Memory B cell (primary cell): Measurements from ENCODE around the gene TRAFD1.

ENCODE experiments used
- ATAC-seq: fragments of 150-1000 bp; cut with Tn5 transposase; 2 replicates; pipeline ENCODE4 v1.10.0; 2021; ENCODE audit warnings: low read depth, mild to moderate bottlenecking, moderate library complexity
- DNase-seq, 2 donors: peaks; one replicate each; pipeline ENCODE4 v3.0.0; 2022; ENCODE audit warnings: low spot score in 2 of 2
- H3K27ac Mint-ChIP-seq: one replicate; pipeline ENCODE4 v1.8.0; 2022; ENCODE audit warnings: mild to moderate bottlenecking, moderate library complexity, mixed read lengths
- H3K27me3 Mint-ChIP-seq: one replicate; pipeline ENCODE4 v1.8.0; 2022; ENCODE audit warnings: mixed read lengths
- H3K36me3 Mint-ChIP-seq: one replicate; pipeline ENCODE4 v1.8.0; 2022; ENCODE audit warnings: mild to moderate bottlenecking, mixed read lengths
- H3K4me1 Mint-ChIP-seq: one replicate; pipeline ENCODE4 v1.8.0; 2022; ENCODE audit warnings: mixed read lengths
- H3K4me3 Mint-ChIP-seq: one replicate; pipeline ENCODE4 v1.8.0; 2022; ENCODE audit warnings: mild to moderate bottlenecking, moderate library complexity, mixed read lengths
- H3K9me3 Mint-ChIP-seq: one replicate; pipeline ENCODE4 v1.8.0; 2022; ENCODE audit warnings: mixed read lengths

TRAFD1 gene

GRCh38 chr12:112185093-112185923, 59.9 kb downstream of the TRAFD1 start:
- Mint-ChIP-seq H3K27me3 (no peaks in the 10 kb centered on the region), H3K4me3 (no peak overlapping the region), H3K36me3 (peaks cover 14% of the 10 kb centered on the region), H3K9me3 (no peaks in the 10 kb centered on the region), H3K27ac (peak overlapping the region; percentile 41), H3K4me1 (no peaks in the 10 kb centered on the region)
- DNase-seq: no peak
- ATAC-seq: no peak

DNA sequence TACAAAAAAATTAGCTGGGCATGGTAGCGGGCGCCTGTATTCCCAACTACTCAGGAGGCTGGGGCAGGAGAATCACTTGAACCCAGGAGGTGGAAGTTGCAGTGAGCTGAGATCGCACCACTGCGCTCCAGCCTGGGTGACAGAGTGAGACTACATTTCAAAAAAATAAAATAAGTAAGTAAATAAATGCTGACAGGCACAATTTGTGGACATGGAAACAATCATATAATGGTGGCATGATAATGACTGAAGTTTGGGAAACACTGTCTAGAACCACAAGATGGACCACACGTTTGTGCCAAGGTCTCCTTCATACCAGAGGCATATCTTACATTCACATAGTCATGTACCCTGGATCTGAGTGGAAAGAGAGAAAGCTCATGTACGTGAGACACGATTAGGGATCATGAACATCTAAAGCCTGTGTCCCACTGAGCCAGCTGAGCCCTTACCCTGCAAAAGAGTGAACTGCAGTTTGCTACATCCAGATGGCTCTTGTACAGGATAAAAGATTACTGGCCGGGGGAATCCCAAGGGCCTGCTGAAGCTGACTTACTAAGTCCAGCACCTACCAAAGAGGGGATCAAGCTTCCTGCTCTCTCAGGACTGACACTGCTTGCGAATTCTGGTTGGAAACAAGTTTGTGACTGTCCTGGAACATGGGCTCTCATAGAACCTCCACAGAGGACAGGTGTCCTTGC, 62.9 kb downstream of the TRAFD1 start:
- H3K4me3 Mint-ChIP-seq: no peak overlapping the region
- H3K36me3 Mint-ChIP-seq: peaks cover 28% of the 10 kb centered on the region
- H3K27ac Mint-ChIP-seq: no peak overlapping the region
- no peak for ATAC-seq
- no peak for DNase-seq
- no peaks in the 10 kb centered on the region for H3K4me1 Mint-ChIP-seq
- H3K9me3 Mint-ChIP-seq: no peaks in the 10 kb centered on the region
- no peaks in the 10 kb centered on the region for H3K27me3 Mint-ChIP-seq

- Mint-ChIP-seq H3K36me3 (peaks cover 26% of the 10 kb centered on the region), H3K27me3 (no peaks in the 10 kb centered on the region), H3K4me3 (no peak overlapping the region), H3K27ac (peak overlapping the region; percentile 58), H3K9me3 (no peaks in the 10 kb centered on the region), H3K4me1 (no peaks in the 10 kb centered on the region)
- no peak for DNase-seq
- ATAC-seq: no peak
Observed at GRCh38 chr12:112190231-112191025, 65.1 kb downstream of the TRAFD1 start.

DNA sequence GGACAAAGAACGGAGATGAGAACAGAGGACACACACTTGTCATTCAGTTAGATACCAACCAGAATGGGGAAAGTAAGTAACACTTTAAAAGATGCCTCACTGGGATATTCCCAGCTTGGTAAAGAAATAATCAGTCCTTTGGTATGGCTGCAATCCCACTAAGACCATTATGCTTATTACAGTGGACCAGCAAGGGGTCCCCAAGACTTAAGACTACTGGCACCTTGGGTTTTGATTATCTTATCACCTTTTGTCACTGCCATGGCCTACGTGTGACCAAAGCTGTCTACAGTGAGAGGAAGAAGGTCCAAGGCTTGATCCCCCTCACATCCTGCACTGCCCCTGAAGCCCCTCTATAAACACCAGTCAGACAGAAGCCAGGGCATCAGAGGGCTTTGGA, 65.8 kb downstream of the TRAFD1 start:
- Mint-ChIP-seq H3K27ac (peak overlapping the region; percentile 58), H3K36me3 (peaks cover 26% of the 10 kb centered on the region), H3K9me3 (no peaks in the 10 kb centered on the region), H3K4me3 (no peak overlapping the region), H3K27me3 (no peaks in the 10 kb centered on the region), H3K4me1 (no peaks in the 10 kb centered on the region)
- DNase-seq: no peak
- ATAC-seq: no peak

- no peaks in the 10 kb centered on the region for H3K27me3 Mint-ChIP-seq
- H3K4me1 Mint-ChIP-seq: no peaks in the 10 kb centered on the region
- H3K4me3 Mint-ChIP-seq: no peak overlapping the region
- DNase-seq (no peak), ATAC-seq (no peak)
- H3K9me3 Mint-ChIP-seq: no peaks in the 10 kb centered on the region
- H3K27ac Mint-ChIP-seq: no peak overlapping the region
- H3K36me3 Mint-ChIP-seq: peaks cover 26% of the 10 kb centered on the region
Observed at GRCh38 chr12:112191840-112192321, 66.5 kb downstream of the TRAFD1 start.

DNA sequence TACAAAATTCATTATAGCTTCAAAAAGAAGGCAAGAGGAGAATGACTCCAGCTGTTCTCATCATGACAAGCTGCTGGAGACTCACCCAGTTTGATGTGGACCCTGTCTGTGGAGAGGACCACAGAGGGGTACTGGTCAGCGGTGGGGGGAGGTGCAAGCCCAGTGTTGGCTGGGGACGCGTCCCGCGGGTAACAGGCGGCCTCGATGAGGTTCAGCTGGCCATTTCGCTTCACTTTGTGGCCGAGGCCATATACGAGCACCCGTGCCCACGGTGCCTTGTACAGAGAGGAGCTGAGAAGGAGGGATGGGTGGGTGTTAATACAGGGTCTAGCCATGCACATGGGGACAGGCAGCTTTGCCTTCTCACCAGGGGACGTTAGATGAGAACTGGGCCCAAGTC, 67.1 kb downstream of the TRAFD1 start:
- Mint-ChIP-seq H3K36me3 (peaks cover 28% of the 10 kb centered on the region), H3K4me1 (no peaks in the 10 kb centered on the region)
- no peak for ATAC-seq

DNA sequence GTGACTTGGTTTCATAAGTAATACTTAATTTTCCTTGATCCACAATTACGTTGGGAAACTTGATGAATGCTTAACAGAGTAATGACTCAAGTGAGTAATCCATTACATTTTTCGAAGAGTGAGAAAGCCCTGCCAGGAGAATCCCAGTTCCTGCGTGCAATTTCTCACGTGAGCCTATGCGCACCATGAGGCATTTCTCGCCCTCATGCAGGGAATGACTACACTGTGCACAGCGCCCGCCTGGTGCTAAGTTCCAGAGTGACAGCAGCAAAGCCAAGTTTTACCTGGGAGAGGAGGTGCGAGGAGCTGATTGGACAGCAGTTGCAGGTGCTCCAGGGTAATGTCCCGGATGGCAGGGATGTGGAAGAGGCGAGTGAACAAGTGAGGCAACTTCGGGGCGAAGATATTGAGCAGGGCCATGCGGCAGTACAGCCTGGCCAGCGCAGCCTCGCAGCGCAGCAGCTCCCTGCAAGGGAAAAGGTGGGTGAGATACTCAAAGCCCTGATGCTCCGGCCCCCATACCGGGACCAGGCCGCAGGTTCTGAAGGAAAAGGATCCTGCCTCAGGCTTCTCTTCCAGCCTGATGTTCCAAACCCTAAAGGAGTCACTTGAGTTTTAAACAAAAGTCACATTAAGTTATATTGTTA, 69.4 kb downstream of the TRAFD1 start:
- Mint-ChIP-seq H3K27ac (no peak overlapping the region), H3K4me3 (no peak overlapping the region), H3K4me1 (no peaks in the 10 kb centered on the region), H3K36me3 (peaks cover 33% of the 10 kb centered on the region), H3K9me3 (no peaks in the 10 kb centered on the region), H3K27me3 (no peaks in the 10 kb centered on the region)
- ATAC-seq (no peak), DNase-seq (no peak)

More for the DNA sequence above, 67.1 kb downstream of the TRAFD1 start:
- no peak overlapping the region for H3K27ac Mint-ChIP-seq
- no peak overlapping the region for H3K4me3 Mint-ChIP-seq
- no peaks in the 10 kb centered on the region for H3K27me3 Mint-ChIP-seq
- DNase-seq: no peak
- H3K9me3 Mint-ChIP-seq: no peaks in the 10 kb centered on the region

GRCh38 chr12:112196196-112196875, 71.0 kb downstream of the TRAFD1 start:
- Mint-ChIP-seq H3K4me3 (no peak overlapping the region), H3K4me1 (no peaks in the 10 kb centered on the region), H3K27ac (no peak overlapping the region), H3K27me3 (no peaks in the 10 kb centered on the region), H3K36me3 (peaks cover 28% of the 10 kb centered on the region), H3K9me3 (no peaks in the 10 kb centered on the region)
- DNase-seq (no peak), ATAC-seq (no peak)

DNA sequence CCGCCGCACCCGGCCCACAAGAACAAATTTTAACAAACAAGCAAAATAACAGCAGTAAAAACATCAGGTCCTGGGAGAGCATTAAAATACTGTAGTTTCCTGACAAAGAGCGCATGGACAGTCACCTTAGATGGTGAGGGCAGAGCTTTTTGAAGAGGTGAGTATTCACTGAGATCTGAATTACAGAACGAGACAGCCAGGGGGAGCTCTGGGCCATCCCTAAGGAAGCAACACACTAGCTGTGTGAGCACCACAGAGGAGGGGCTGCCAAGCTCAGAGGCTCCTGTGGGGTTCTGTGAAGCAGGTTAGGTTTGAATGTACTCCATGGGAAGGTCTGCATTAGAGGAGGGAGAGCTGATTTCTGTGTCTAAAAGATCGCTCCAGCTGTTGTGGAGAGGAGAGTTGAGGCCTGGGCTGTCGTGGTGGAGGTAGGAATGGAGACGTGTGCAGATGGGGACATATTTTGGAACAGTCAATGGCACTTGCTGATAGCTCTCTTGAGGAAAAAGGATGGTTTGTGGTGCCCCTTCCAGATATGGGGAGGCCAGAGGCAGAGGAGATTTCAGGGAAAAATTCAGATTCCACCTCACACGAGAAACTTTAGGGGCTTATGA, 72.9 kb downstream of the TRAFD1 start:
- DNase-seq (peak; percentile 19 to 20), ATAC-seq (peak; percentile 78)
- H3K36me3 Mint-ChIP-seq: peaks cover 23% of the 10 kb centered on the region
- no peaks in the 10 kb centered on the region for H3K4me1 Mint-ChIP-seq
- H3K9me3 Mint-ChIP-seq: no peaks in the 10 kb centered on the region
- no peak overlapping the region for H3K4me3 Mint-ChIP-seq
- no peak overlapping the region for H3K27ac Mint-ChIP-seq
- no peaks in the 10 kb centered on the region for H3K27me3 Mint-ChIP-seq

DNA sequence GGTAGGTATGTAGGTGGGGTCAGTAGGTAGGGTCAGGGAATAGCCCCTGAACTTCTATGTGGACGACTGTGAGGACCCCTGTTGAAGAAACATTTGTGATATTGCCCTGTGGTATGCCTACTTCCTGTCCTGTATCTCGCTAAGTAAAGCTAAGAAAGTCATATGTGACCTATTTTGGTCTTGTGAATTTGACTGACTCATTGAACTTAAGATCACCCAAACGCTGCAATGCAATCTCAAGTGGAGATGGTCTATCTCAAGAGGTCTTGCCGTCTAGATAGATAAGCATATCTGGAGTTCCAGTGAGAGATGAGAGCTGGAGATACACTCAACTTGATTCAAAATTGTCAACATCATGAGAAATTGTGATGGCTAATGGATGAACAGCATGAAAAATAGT, 73.8 kb downstream of the TRAFD1 start:
- peaks cover 19% of the 10 kb centered on the region for H3K36me3 Mint-ChIP-seq
- ATAC-seq: no peak

More for the DNA sequence above, 73.8 kb downstream of the TRAFD1 start:
- H3K4me1 Mint-ChIP-seq: no peaks in the 10 kb centered on the region
- H3K27ac Mint-ChIP-seq: no peak overlapping the region
- no peaks in the 10 kb centered on the region for H3K9me3 Mint-ChIP-seq
- H3K27me3 Mint-ChIP-seq: no peaks in the 10 kb centered on the region
- H3K4me3 Mint-ChIP-seq: no peak overlapping the region
- no peak for DNase-seq
